Measurements from ENCODE around the gene TAF1B.

DNA sequence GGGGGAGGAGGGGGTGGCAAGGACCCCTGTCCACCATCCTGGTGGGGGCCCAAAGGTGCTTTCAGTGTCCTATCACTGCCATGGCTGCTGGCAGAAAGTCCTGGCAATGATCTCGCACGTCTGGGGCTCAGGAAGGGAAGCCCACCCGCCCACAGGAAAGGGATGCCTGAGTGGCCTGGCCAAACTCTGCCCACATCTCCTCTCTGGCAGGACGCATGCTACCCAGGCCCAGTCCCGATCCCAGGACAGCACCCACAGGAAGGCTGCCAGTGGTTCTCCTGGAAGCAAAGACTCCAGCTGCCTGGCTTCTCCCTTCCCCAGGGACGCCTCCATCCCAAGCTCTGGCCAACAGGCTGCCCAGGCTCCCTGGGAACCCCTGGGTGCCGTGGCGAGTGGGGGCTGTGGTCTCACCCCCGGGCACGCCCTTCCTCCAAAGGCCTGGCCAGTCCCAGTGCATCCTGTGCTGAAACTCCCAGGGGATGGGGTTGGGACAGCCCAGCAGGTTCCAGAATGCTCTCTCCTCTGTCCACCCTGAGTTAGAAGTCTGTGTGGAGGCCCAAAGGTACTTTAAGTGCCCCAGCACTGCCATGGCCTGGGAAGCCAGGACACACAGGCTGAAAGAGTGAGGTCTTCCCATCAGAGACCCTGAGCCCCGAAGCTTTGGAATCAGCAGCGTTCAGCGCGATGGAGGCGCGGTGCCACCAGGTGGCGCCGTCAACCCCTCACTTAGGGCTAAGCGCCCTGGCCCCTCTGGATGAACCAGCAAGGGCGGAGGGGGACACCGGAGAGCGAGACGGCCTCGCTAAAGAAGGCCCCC lies 29.8 kb upstream of the TAF1B start:
- TF ChIP-seq, protein P1, sequence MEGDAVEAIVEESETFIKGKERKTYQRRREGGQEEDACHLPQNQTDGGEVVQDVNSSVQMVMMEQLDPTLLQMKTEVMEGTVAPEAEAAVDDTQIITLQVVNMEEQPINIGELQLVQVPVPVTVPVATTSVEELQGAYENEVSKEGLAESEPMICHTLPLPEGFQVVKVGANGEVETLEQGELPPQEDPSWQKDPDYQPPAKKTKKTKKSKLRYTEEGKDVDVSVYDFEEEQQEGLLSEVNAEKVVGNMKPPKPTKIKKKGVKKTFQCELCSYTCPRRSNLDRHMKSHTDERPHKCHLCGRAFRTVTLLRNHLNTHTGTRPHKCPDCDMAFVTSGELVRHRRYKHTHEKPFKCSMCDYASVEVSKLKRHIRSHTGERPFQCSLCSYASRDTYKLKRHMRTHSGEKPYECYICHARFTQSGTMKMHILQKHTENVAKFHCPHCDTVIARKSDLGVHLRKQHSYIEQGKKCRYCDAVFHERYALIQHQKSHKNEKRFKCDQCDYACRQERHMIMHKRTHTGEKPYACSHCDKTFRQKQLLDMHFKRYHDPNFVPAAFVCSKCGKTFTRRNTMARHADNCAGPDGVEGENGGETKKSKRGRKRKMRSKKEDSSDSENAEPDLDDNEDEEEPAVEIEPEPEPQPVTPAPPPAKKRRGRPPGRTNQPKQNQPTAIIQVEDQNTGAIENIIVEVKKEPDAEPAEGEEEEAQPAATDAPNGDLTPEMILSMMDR (IDR thresholded peaks at IDR 0.05) = peak; percentile 79 to 95 (median 85)
- TF ChIP-seq POLR2A (IDR thresholded peaks at IDR 0.05) = no peak

All from body of pancreas (tissue), 4 donors.